Measurements from ENCODE around the gene EPC2.

DNA sequence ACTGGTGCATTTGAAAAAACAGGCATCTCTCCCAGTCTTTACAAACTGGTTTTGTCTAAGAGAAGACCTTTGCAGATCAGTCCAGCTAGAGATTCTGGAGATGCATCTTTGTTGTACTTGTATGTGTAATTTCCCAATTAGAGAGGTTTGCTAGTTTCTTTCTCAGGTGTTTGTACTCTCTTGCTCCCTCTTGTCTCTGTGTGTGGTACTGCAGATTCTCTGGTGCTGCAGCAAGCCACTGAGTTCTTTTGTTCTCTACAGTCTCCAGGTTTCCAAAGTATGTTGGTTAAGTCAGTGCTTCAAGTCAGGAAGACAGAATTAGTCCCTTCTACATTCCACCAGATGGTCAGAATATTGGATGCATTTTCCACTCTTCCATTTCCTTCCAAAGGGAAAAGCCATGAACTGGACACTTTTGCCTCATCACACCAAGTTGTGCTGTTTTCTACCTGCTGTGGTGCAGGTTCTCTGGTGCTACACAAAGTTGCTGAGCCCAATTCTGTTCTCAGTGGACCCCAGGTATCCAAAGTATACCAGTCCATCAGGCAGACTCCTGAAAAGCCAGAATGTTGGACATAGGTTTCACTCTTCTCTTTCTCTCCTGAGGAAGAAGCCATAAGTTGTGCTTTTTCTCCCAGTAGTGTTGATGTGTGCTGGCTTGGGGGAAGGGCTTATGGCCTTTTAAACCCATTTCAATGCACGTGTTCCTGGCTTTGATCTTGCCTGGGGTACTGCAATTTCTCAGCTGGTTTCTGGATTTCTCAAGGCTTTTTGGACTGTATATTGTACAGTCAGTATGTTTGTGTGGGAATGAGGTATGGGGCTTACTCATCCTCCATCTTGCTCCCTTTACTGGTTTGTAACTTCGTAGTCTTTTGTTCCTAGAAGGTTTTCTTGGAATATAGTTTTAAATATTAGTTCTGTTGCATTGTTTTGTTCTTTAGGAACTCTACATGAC lies 29.8 kb downstream of the EPC2 start:
- TF ChIP-seq, protein P1, sequence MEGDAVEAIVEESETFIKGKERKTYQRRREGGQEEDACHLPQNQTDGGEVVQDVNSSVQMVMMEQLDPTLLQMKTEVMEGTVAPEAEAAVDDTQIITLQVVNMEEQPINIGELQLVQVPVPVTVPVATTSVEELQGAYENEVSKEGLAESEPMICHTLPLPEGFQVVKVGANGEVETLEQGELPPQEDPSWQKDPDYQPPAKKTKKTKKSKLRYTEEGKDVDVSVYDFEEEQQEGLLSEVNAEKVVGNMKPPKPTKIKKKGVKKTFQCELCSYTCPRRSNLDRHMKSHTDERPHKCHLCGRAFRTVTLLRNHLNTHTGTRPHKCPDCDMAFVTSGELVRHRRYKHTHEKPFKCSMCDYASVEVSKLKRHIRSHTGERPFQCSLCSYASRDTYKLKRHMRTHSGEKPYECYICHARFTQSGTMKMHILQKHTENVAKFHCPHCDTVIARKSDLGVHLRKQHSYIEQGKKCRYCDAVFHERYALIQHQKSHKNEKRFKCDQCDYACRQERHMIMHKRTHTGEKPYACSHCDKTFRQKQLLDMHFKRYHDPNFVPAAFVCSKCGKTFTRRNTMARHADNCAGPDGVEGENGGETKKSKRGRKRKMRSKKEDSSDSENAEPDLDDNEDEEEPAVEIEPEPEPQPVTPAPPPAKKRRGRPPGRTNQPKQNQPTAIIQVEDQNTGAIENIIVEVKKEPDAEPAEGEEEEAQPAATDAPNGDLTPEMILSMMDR (IDR thresholded peaks at IDR 0.05): peak in 1 of 3 experiments; percentile 26
- TF ChIP-seq POLR2A (IDR thresholded peaks at IDR 0.05): no peak

All from testis (tissue), 2 donors.